Measurements from ENCODE around the gene MAGEB17. TPM values are rescaled to one million over a fixed set of nuclear protein-coding genes. Genes with fewer than 3 reads are reported as not detected.

MAGEB17 gene
- total and polyA plus RNA-seq, 2 experiments from 2014 or later, result 0.14 to 0.42 TPM

DNA sequence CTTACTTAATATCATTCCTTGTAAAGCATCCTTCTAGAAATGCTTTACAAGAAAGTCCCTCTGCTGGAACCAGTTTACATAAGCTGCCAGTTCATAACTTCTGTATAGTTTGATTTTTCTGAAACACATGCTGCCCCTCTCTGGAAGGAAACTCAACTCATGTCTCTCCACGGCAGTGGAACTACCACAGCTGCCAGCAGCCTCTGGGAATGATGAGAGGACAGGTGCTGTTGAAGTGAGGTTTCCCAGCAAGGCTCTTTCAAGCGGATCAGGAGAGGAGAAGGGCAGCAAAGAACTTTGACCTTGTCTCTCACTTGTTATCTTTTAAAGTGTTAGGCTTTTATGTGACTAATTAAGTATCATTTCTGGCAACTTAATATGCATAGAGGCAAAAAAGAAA, 36.6 kb upstream of the MAGEB17 start:
- Histone ChIP-seq H3K27ac (ENCODE audit: low read depth) (no peak overlapping the region), H3K4me1 (ENCODE audit: insufficient read depth) (no peaks in the 10 kb centered on the region; the same call in 1 of the 2 replicates), H3F3A (replicated peaks; ENCODE audit: low read depth) (no peaks in the 10 kb centered on the region), H2AFZ (no peak overlapping the region), H3K79me2 (replicated peaks; ENCODE audit: insufficient read depth) (peaks cover 64% of the 10 kb centered on the region), H3K9me2 (ENCODE audit: insufficient read depth) (no peaks in the 10 kb centered on the region), H4K20me1 (replicated peaks; ENCODE audit: insufficient read depth) (no peaks in the 10 kb centered on the region), H3K4me2 (no peak overlapping the region), H3K4me3 (no peak overlapping the region), H3K36me3 (ENCODE audit: insufficient read depth) (no peaks in the 10 kb centered on the region), H3K27me3 (ENCODE audit: insufficient read depth) (no peaks in the 10 kb centered on the region)
- Mint-ChIP-seq H3K9me3 (0 out of 3 replicates have a peak, but pooled peaks cover 6% of the 10 kb centered on the region), H3K4me3 (no peak overlapping the region), H3K27ac (no peak overlapping the region), H3K4me1 (peaks cover 2% of the 10 kb centered on the region), H3K27me3 (ENCODE audit: insufficient read depth, low read depth, poor library complexity) (no peaks in the 10 kb centered on the region), H3K36me3 (ENCODE audit: low read depth) (peaks cover 29% of the 10 kb centered on the region; the same call in 2 of the 3 replicates)
- DNase-seq (ENCODE audit: low spot score), result no peak
- TF ChIP-seq, protein P1, sequence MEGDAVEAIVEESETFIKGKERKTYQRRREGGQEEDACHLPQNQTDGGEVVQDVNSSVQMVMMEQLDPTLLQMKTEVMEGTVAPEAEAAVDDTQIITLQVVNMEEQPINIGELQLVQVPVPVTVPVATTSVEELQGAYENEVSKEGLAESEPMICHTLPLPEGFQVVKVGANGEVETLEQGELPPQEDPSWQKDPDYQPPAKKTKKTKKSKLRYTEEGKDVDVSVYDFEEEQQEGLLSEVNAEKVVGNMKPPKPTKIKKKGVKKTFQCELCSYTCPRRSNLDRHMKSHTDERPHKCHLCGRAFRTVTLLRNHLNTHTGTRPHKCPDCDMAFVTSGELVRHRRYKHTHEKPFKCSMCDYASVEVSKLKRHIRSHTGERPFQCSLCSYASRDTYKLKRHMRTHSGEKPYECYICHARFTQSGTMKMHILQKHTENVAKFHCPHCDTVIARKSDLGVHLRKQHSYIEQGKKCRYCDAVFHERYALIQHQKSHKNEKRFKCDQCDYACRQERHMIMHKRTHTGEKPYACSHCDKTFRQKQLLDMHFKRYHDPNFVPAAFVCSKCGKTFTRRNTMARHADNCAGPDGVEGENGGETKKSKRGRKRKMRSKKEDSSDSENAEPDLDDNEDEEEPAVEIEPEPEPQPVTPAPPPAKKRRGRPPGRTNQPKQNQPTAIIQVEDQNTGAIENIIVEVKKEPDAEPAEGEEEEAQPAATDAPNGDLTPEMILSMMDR (conservative IDR thresholded peaks at IDR 0.05; ENCODE audit: low read depth in 2 of 2), result no peak
- TF ChIP-seq POLR2AphosphoS5 (IDR thresholded peaks at IDR 0.05; ENCODE audit: low read depth), result no peak
- TF ChIP-seq EZH2phosphoT487 (IDR thresholded peaks at IDR 0.05; ENCODE audit: unreplicated experiment), result no peak
- TF ChIP-seq, protein P2, sequence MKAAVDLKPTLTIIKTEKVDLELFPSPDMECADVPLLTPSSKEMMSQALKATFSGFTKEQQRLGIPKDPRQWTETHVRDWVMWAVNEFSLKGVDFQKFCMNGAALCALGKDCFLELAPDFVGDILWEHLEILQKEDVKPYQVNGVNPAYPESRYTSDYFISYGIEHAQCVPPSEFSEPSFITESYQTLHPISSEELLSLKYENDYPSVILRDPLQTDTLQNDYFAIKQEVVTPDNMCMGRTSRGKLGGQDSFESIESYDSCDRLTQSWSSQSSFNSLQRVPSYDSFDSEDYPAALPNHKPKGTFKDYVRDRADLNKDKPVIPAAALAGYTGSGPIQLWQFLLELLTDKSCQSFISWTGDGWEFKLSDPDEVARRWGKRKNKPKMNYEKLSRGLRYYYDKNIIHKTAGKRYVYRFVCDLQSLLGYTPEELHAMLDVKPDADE (IDR thresholded peaks at IDR 0.05), result no peak
- no peak for TF ChIP-seq ZNF114 (CRISPR knock-in tag; IDR thresholded peaks at IDR 0.05)
- TF ChIP-seq ZNF331 (CRISPR knock-in tag; IDR thresholded peaks at IDR 0.05; ENCODE audit: low read depth), result no peak
- TF ChIP-seq, protein P3, sequence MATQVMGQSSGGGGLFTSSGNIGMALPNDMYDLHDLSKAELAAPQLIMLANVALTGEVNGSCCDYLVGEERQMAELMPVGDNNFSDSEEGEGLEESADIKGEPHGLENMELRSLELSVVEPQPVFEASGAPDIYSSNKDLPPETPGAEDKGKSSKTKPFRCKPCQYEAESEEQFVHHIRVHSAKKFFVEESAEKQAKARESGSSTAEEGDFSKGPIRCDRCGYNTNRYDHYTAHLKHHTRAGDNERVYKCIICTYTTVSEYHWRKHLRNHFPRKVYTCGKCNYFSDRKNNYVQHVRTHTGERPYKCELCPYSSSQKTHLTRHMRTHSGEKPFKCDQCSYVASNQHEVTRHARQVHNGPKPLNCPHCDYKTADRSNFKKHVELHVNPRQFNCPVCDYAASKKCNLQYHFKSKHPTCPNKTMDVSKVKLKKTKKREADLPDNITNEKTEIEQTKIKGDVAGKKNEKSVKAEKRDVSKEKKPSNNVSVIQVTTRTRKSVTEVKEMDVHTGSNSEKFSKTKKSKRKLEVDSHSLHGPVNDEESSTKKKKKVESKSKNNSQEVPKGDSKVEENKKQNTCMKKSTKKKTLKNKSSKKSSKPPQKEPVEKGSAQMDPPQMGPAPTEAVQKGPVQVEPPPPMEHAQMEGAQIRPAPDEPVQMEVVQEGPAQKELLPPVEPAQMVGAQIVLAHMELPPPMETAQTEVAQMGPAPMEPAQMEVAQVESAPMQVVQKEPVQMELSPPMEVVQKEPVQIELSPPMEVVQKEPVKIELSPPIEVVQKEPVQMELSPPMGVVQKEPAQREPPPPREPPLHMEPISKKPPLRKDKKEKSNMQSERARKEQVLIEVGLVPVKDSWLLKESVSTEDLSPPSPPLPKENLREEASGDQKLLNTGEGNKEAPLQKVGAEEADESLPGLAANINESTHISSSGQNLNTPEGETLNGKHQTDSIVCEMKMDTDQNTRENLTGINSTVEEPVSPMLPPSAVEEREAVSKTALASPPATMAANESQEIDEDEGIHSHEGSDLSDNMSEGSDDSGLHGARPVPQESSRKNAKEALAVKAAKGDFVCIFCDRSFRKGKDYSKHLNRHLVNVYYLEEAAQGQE (IDR thresholded peaks at IDR 0.05; ENCODE audit: unreplicated experiment), result no peak
- no peak for ATAC-seq

DNA sequence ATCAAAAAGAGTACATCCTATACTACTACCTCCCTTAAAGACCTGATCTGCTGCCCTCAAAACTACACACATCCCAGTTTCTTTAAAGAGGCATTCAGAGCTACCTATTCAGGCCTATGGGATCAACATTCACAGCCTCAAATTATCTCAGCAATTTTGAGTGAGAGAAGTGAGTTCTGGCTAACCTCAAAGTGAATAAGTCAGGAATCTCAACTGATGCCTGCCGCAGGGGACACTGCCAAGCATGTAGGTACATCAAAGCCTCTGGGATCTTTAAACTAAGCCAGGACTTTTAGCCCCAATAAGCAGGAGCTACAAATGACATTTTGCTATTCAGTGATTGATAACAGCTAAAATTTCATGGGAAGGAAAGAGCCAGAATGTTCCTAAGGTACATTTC, 32.3 kb upstream of the MAGEB17 start:
- H3K27me3 ChIP-seq (ENCODE audit: insufficient read depth), result no peaks in the 10 kb centered on the region
- H3K4me2 ChIP-seq, result no peak overlapping the region
- Mint-ChIP-seq H3K4me1 (no peaks in the 10 kb centered on the region), H3K27me3 (ENCODE audit: insufficient read depth, low read depth, poor library complexity) (no peaks in the 10 kb centered on the region), H3K36me3 (ENCODE audit: low read depth) (peaks cover 19% of the 10 kb centered on the region; the same call in 2 of the 3 replicates), H3K9me3 (0 out of 3 replicates have a peak, but pooled peaks cover 6% of the 10 kb centered on the region), H3K27ac (no peak overlapping the region), H3K4me3 (no peak overlapping the region)
- H3K79me2 ChIP-seq (replicated peaks; ENCODE audit: insufficient read depth), result peaks cover 55% of the 10 kb centered on the region
- no peaks in the 10 kb centered on the region for H3K36me3 ChIP-seq (ENCODE audit: insufficient read depth)
- H3K4me3 ChIP-seq, result no peak overlapping the region
- no peak for DNase-seq (ENCODE audit: low spot score)
- no peak for TF ChIP-seq JUNB (IDR thresholded peaks at IDR 0.05; ENCODE audit: unreplicated experiment)
- no peak for TF ChIP-seq STAT1 (IDR thresholded peaks at IDR 0.05; ENCODE audit: unreplicated experiment)
- TF ChIP-seq, protein P3 (IDR thresholded peaks at IDR 0.05; ENCODE audit: unreplicated experiment), result no peak
- TF ChIP-seq POLR2AphosphoS5 (IDR thresholded peaks at IDR 0.05; ENCODE audit: low read depth), result no peak
- no peak for TF ChIP-seq ZNF331 (CRISPR knock-in tag; IDR thresholded peaks at IDR 0.05; ENCODE audit: low read depth)
- TF ChIP-seq EZH2 (IDR thresholded peaks at IDR 0.05; ENCODE audit: low read depth, unreplicated experiment), result no peak
- no peak for TF ChIP-seq CREB1 (CRISPR knock-in tag; IDR thresholded peaks at IDR 0.05; ENCODE audit: low read depth)
- TF ChIP-seq ZNF114 (CRISPR knock-in tag; IDR thresholded peaks at IDR 0.05), result no peak
- TF ChIP-seq EZH2phosphoT487 (IDR thresholded peaks at IDR 0.05; ENCODE audit: unreplicated experiment), result no peak
- TF ChIP-seq, protein P2 (IDR thresholded peaks at IDR 0.05), result no peak
- no peak overlapping the region for H3K27ac ChIP-seq (ENCODE audit: low read depth)
- no peak for ATAC-seq
- H3K4me1 ChIP-seq (ENCODE audit: insufficient read depth), result 0 out of 2 replicates have a peak, but pooled peaks cover 4% of the 10 kb centered on the region
- no peak overlapping the region for H2AFZ ChIP-seq
- no peaks in the 10 kb centered on the region for H4K20me1 ChIP-seq (replicated peaks; ENCODE audit: insufficient read depth)
- no peaks in the 10 kb centered on the region for H3K9me2 ChIP-seq (ENCODE audit: insufficient read depth)
- no peaks in the 10 kb centered on the region for H3F3A ChIP-seq (replicated peaks; ENCODE audit: low read depth)
